Upper lobe of left lung (tissue), 4 donors: Measurements from ENCODE around the gene FCAMR.

ENCODE experiments used
- CTCF ChIP-seq, 6 experiments: fragments of 450-650 bp in 4 of 6; fragments of 200-600 bp in 2 of 6; sonication (generic) in 2 of 6; IDR thresholded peaks; one replicate each; pipeline ENCODE4 v1.5.1; 2016 to 2019; ENCODE audit warnings: antibody characterized with exemption in 6 of 6
- EP300 ChIP-seq, 4 donors: sonication (generic); formaldehyde crosslinking; IDR thresholded peaks; one replicate each; pipeline ENCODE4 v1.5.1; 2017; ENCODE audit warnings: antibody characterized with exemption in 4 of 4, control low read depth in 2 of 4
- POLR2A ChIP-seq, 4 donors: fragments of 450-650 bp; IDR thresholded peaks; one replicate each; pipeline ENCODE4 v1.5.1; 2016 to 2017; ENCODE audit warnings: antibody characterized with exemption in 4 of 4, mild to moderate bottlenecking in 2 of 4

GRCh38 chr1:207018707-207019106 lies 48.4 kb upstream of the FCAMR start:
- TF ChIP-seq EP300 (IDR thresholded peaks at IDR 0.05) (no peak), POLR2A (IDR thresholded peaks at IDR 0.05) (no peak), CTCF (IDR thresholded peaks at IDR 0.05) (no peak)
